Activated CD4-positive, alpha-beta memory T cell treated with anti-CD3 and anti-CD28 coated beads, Interleukin-2, amount 10 ng/mL, durations not matched to agents 7 days and 5 days (primary cell): ENCODE measurements around the gene FRG1. TPM values are rescaled to one million over a fixed set of nuclear protein-coding genes. Genes with fewer than 3 reads are reported as not detected.
"Not testable (repeated sequence)": the region's sequence is repeated elsewhere in the genome, so short reads cannot be mapped to it uniquely, and the experiment has no call there.

Source experiments
- CTCF ChIA-PET: fragments of 350-600 bp; sonication (Branson Sonifier 250); formaldehyde crosslinking; loops from one replicate; lab custom pipeline; 2021; ENCODE audit warnings: antibody characterized with exemption, inconsistent platforms; lab: Charles Lee
- POLR2A ChIA-PET: fragments of 350-600 bp; sonication (Branson Sonifier 250); formaldehyde crosslinking; loops from one replicate; lab custom pipeline; 2021; ENCODE audit warnings: antibody characterized with exemption; lab: Charles Lee
- DNase-seq: peaks from one replicate; pipeline ENCODE4 v3.0.0-alpha.2; 2020
- H3K27ac Mint-ChIP-seq: one replicate; pipeline ENCODE4 v1.8.0; 2021; ENCODE audit warnings: mild to moderate bottlenecking, mixed read lengths
- H3K27me3 Mint-ChIP-seq: one replicate; pipeline ENCODE4 v1.8.0; 2021; ENCODE audit warnings: mixed read lengths
- H3K36me3 Mint-ChIP-seq: one replicate; pipeline ENCODE4 v1.8.0; 2021; ENCODE audit warnings: low read depth, mixed read lengths
- H3K4me1 Mint-ChIP-seq: one replicate; pipeline ENCODE4 v1.8.0; 2021; ENCODE audit warnings: mixed read lengths
- H3K4me3 Mint-ChIP-seq: one replicate; pipeline ENCODE4 v1.8.0; 2021; ENCODE audit warnings: mild to moderate bottlenecking, mixed read lengths
- H3K9me3 Mint-ChIP-seq: one replicate; pipeline ENCODE4 v1.8.0; 2021; ENCODE audit warnings: mixed read lengths
- total RNA-seq, 2 experiments: library from RNA; stranded (reverse); gene quantifications; one replicate each; pipeline ENCODE4 v1.2.3, GENCODE V29; 2021

The FRG1 gene
- total RNA-seq, 2 experiments from 2014 or later = 68.5 to 73.4 TPM

DNA sequence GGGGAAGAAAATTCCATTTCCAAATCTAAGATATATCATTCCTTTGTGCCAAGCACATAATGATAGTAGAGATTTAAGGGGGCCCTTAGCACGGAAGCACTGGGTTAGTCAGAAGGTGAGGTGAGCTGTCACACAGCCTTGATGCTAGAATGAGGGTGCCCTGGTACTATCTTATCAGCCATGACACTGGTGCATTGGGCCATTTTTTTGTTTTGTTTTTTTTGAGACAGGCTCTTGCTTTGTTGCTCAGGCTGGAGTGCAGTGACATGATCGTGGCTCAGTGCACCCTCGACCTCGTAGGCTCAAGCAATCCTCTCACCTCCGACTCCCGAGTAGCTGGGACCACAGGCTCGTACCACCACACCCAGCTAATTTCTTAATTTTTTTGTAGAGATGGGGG lies 7.8 kb downstream of the FRG1 start:
- Mint-ChIP-seq H3K36me3 (peaks cover 52% of the 10 kb centered on the region), H3K4me1 (peaks cover 34% of the 10 kb centered on the region)
- DNase-seq, H3K27ac Mint-ChIP-seq, H3K9me3 Mint-ChIP-seq, H3K4me3 Mint-ChIP-seq, CTCF ChIA-PET, H3K27me3 Mint-ChIP-seq: not testable (repeated sequence)
- POLR2A ChIA-PET = interaction anchor here (2.1 kb wide), 1 partner anchor 8 kb away, joined by 7 read pairs; the partner anchor contains the start of gene FRG1

DNA sequence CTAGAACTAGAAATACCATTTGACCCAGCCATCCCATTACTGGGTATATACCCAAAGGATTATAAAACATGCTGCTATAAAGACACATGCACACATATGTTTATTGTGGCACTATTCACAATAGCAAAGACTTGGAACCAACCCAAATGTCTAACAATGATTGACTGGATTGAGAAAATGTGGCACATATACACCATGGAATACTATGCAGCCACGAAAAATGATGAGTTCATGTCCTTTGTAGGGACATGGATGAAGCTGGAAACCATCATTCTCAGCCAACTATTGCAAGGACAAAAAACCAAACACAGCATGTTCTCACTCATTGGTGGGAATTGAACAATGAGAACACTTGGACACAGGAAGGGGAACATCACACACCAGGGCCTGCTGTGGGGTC lies 28.6 kb downstream of the FRG1 start:
- CTCF ChIA-PET = not testable (repeated sequence)

GRCh38 chr4:189973646-189974045 lies 33.0 kb downstream of the FRG1 start:
- Mint-ChIP-seq H3K4me3 (no peak overlapping the region), H3K4me1 (no peaks in the 10 kb centered on the region), H3K27ac (no peak overlapping the region), H3K27me3 (peaks cover 13% of the 10 kb centered on the region), H3K9me3 (peaks cover 2% of the 10 kb centered on the region), H3K36me3 (no peaks in the 10 kb centered on the region)
- ChIA-PET POLR2A (no interaction called here), CTCF (interaction anchor here (1.0 kb wide), 1 partner anchor 69 kb away, joined by 3 read pairs; no protein-coding TSS in a partner anchor)
- DNase-seq = no peak

More for the DNA sequence above, 28.6 kb downstream of the FRG1 start:
- H3K4me3 Mint-ChIP-seq, H3K27me3 Mint-ChIP-seq, H3K27ac Mint-ChIP-seq, POLR2A ChIA-PET, DNase-seq, H3K4me1 Mint-ChIP-seq, H3K36me3 Mint-ChIP-seq, H3K9me3 Mint-ChIP-seq: not testable (repeated sequence)

DNA sequence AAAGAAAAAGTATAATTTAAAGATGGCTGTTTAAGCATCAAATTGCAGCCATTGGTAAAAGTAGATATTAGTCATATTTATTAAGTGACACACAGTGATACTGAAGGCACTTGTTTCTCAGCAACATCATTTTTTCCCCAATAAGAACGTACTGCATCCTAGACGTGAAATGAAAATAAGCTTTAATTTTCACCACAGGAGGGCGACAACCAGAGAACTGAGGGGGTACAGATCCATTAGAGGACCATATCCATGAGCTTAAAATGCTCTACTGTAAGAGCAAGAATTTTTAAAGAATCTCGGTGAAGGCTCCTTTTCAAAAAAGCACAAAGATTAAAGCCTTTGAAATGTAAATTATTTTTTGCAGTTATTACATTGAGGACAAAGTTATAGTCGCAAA lies 33.4 kb downstream of the FRG1 start:
- no peaks in the 10 kb centered on the region for H3K36me3 Mint-ChIP-seq
- no peak overlapping the region for H3K27ac Mint-ChIP-seq
- no peak overlapping the region for H3K4me3 Mint-ChIP-seq
- peaks cover 2% of the 10 kb centered on the region for H3K9me3 Mint-ChIP-seq
- ChIA-PET CTCF (interaction anchor here (1.0 kb wide), 1 partner anchor 70 kb away, joined by 3 read pairs; no protein-coding TSS in a partner anchor), POLR2A (no interaction called here)
- DNase-seq = no peak
- no peaks in the 10 kb centered on the region for H3K4me1 Mint-ChIP-seq
- peaks cover 14% of the 10 kb centered on the region for H3K27me3 Mint-ChIP-seq

- Mint-ChIP-seq H3K4me1 (no peaks in the 10 kb centered on the region), H3K9me3 (no peaks in the 10 kb centered on the region), H3K27me3 (peaks cover 8% of the 10 kb centered on the region), H3K27ac (no peak overlapping the region), H3K36me3 (no peaks in the 10 kb centered on the region), H3K4me3 (no peak overlapping the region)
- CTCF ChIA-PET = no interaction called here
- POLR2A ChIA-PET = no interaction called here
- no peak for DNase-seq
Observed at GRCh38 chr4:189979196-189980047, 38.8 kb downstream of the FRG1 start.

DNA sequence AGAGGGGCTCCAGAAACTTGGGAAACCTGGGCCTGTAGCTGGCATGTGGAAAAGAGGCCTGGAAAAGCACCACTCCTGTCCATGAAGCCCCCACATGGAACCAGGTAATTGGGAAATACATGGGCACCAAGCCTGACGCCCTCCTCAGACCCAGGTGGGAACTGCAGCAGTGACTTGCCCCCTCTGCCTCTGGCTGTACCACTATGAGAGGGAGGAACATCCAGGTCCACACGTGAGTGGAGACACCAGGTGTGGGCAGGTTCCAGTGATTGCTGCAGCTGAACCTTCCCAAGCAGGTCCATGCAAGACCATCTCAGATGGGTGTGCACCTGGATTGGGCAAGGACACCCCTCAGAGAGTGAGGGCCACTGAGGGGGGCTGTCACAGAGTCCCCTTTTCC lies 39.6 kb downstream of the FRG1 start:
- H3K9me3 Mint-ChIP-seq, H3K27me3 Mint-ChIP-seq, H3K27ac Mint-ChIP-seq, H3K4me3 Mint-ChIP-seq, CTCF ChIA-PET, H3K4me1 Mint-ChIP-seq, POLR2A ChIA-PET, H3K36me3 Mint-ChIP-seq, DNase-seq: not testable (repeated sequence)

DNA sequence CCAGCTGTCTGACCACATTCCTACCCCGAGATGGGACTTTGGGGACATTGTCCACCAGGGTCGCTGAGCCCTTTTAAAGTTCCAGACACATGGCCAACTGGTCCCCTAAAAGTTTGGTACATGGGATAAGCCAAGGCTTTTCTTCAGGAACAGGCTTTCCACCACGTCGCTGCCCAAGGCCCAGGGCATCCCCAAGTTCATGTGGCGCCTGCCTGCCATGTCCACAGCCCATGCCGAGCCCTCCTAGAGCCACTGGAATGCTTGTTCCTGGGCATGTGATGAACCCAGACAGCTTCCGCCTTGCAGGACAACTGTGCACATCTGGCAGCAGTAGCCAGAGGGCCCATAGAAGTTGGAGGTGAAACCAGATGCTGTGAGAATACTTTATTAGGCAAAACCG lies 41.3 kb downstream of the FRG1 start:
- H3K27ac Mint-ChIP-seq = no peak overlapping the region
- peaks cover 3% of the 10 kb centered on the region for H3K27me3 Mint-ChIP-seq
- H3K36me3 Mint-ChIP-seq = no peaks in the 10 kb centered on the region
- CTCF ChIA-PET = no interaction called here
- no peaks in the 10 kb centered on the region for H3K9me3 Mint-ChIP-seq
- POLR2A ChIA-PET = no interaction called here
- no peak overlapping the region for H3K4me3 Mint-ChIP-seq
- H3K4me1 Mint-ChIP-seq = no peaks in the 10 kb centered on the region
- DNase-seq = no peak

- H3K4me1 Mint-ChIP-seq, DNase-seq, H3K36me3 Mint-ChIP-seq, H3K9me3 Mint-ChIP-seq, H3K4me3 Mint-ChIP-seq, H3K27me3 Mint-ChIP-seq, CTCF ChIA-PET, POLR2A ChIA-PET, H3K27ac Mint-ChIP-seq: not testable (repeated sequence)
Observed at GRCh38 chr4:189983916-189984526, 43.3 kb downstream of the FRG1 start.

- DNase-seq, H3K4me1 Mint-ChIP-seq, H3K9me3 Mint-ChIP-seq, H3K27me3 Mint-ChIP-seq, H3K4me3 Mint-ChIP-seq, POLR2A ChIA-PET, CTCF ChIA-PET, H3K36me3 Mint-ChIP-seq, H3K27ac Mint-ChIP-seq: not testable (repeated sequence)
Observed at GRCh38 chr4:189984661-189985060, 44.0 kb downstream of the FRG1 start.

- H3K9me3 Mint-ChIP-seq, H3K4me1 Mint-ChIP-seq, H3K27me3 Mint-ChIP-seq, H3K27ac Mint-ChIP-seq, H3K4me3 Mint-ChIP-seq, CTCF ChIA-PET, DNase-seq, H3K36me3 Mint-ChIP-seq, POLR2A ChIA-PET: not testable (repeated sequence)
Observed at GRCh38 chr4:189985651-189986243, 45.1 kb downstream of the FRG1 start.

DNA sequence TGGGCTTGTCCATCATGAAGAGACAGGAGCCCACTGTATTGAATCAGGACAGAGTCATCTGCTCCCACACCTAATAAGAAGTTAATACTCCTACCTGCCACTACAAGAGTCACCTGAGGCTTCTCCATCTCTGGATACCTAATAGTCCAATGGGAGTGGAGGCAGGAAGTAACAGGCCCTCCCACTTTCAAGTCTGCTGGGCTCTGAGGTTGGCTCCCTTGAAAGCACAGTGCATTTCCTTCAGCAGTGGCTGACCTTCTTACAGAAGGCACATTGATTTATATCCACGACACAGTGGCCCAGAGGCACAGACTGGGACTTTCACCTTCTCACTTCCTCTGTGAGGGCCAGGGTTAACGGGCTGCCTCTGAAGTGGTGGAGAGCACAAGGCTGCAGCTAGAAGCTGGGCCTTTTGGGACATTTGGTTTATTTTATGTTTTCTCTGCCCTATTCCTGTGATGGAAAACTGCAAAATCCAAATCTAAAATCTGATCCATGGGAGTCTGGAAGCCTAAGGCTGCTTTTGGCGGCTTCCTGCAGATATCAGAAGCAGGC lies 48.3 kb downstream of the FRG1 start:
- no peak for DNase-seq
- Mint-ChIP-seq H3K27ac (no peak overlapping the region), H3K27me3 (no peaks in the 10 kb centered on the region), H3K36me3 (no peaks in the 10 kb centered on the region), H3K4me1 (no peaks in the 10 kb centered on the region), H3K4me3 (no peak overlapping the region), H3K9me3 (no peaks in the 10 kb centered on the region)
- ChIA-PET POLR2A (no interaction called here), CTCF (no interaction called here)

GRCh38 chr4:189989941-189990340 lies 49.3 kb downstream of the FRG1 start:
- H3K27me3 Mint-ChIP-seq, DNase-seq, H3K4me3 Mint-ChIP-seq, CTCF ChIA-PET, H3K27ac Mint-ChIP-seq, H3K36me3 Mint-ChIP-seq, POLR2A ChIA-PET, H3K4me1 Mint-ChIP-seq, H3K9me3 Mint-ChIP-seq: not testable (repeated sequence)
